Ovary (tissue), 3 donors: ENCODE results near the gene LPIN3.

Experiments
- EP300 ChIP-seq: sonication (generic); formaldehyde crosslinking; IDR thresholded peaks from one replicate; pipeline ENCODE4 v1.6.1; 2017; ENCODE audit warnings: antibody characterized with exemption
- POLR2A ChIP-seq: fragments of 450-650 bp; IDR thresholded peaks from one replicate; pipeline ENCODE4 v1.6.1; 2017; ENCODE audit warnings: antibody characterized with exemption, mild to moderate bottlenecking, moderate library complexity
- TF ChIP-seq, protein P1 (sequence below), 3 donors: fragments of 450-650 bp in 2 of 3; fragments of 200-600 bp in 1 of 3; IDR thresholded peaks; one replicate each; pipeline versions ENCODE4 v1.5.1 to v1.8.0; 2016 to 2022; ENCODE audit warnings: antibody characterized with exemption in 3 of 3, mild to moderate bottlenecking in 1 of 3
- donor health status: DM: no; HTN: no; CAD: no.

GRCh38 chr20:41347523-41348429, 7.2 kb downstream of the LPIN3 start:
- TF ChIP-seq, protein P1, sequence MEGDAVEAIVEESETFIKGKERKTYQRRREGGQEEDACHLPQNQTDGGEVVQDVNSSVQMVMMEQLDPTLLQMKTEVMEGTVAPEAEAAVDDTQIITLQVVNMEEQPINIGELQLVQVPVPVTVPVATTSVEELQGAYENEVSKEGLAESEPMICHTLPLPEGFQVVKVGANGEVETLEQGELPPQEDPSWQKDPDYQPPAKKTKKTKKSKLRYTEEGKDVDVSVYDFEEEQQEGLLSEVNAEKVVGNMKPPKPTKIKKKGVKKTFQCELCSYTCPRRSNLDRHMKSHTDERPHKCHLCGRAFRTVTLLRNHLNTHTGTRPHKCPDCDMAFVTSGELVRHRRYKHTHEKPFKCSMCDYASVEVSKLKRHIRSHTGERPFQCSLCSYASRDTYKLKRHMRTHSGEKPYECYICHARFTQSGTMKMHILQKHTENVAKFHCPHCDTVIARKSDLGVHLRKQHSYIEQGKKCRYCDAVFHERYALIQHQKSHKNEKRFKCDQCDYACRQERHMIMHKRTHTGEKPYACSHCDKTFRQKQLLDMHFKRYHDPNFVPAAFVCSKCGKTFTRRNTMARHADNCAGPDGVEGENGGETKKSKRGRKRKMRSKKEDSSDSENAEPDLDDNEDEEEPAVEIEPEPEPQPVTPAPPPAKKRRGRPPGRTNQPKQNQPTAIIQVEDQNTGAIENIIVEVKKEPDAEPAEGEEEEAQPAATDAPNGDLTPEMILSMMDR (IDR thresholded peaks at IDR 0.05), result no peak
- TF ChIP-seq POLR2A, result no peak
- no peak for TF ChIP-seq EP300
